ENCODE results near the gene NLGN1. TPM values are rescaled to one million over a fixed set of nuclear protein-coding genes. Genes with fewer than 3 reads are reported as not detected.
"Not testable (repeated sequence)": the region's sequence is repeated elsewhere in the genome, so short reads cannot be mapped to it uniquely, and the experiment has no call there.

Gene NLGN1
- 10 to 100 TPM; 21.6 to 50.7 (median 30.4) TPM for total RNA-seq

GRCh38 chr3:173397161-173398110 is at the start of gene NLGN1:
TSS of gene NLGN1 (plus strand) at chr3:173397744.
- Histone ChIP-seq H3K4me3 (peak within 1 kb of the TSS; percentile 54 to 97 (median 68)), H3K4me1 (peaks cover 0 to 17% (median 0%) of the 10 kb centered on the region in 4 donors), H3K36me3 (no peaks in the 10 kb centered on the region), H3K27me3 (no peaks in the 10 kb centered on the region), H3K27ac (peak within 1 kb of the TSS; percentile 62 to 86 (median 80)), H3K9me3 (no peaks in the 10 kb centered on the region)
- 1% methylated on average over 58 to 70 of the region's 70 CpGs for WGBS, 2 donors
- TF ChIP-seq CTCF (IDR thresholded peaks at IDR 0.05) = peak in 2 of 5 experiments; percentile 18 to 32
- peak in 1 of 2 donors; percentile 47 for TF ChIP-seq POLR2A (IDR thresholded peaks at IDR 0.05)
- no peak for TF ChIP-seq EP300 (IDR thresholded peaks at IDR 0.05)
- DNase-seq (ENCODE audit: low spot score in 2 of 2) = peak; percentile 49 to 50

DNA sequence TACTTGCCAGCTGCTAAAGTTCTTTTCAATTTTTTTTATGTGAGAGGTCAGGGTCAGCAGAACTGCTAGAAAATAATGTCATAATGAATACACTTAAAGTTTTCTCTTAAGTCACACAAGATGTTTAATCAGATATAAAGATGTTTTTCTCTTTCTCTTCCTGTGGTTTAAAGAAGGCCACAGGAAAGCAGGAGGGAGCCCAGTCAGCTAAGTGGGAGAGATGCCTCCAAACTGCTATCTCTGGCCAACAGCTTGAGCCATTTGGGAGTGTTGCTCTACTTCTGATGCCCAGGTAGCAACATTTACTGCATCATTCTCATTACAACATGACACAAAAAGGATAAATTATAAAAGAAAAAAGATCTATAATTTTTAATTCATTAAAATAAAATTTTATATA is 45.7 kb upstream of the NLGN1 start:
- Histone ChIP-seq H3K4me1 (no peaks in the 10 kb centered on the region), H3K27ac (no peak overlapping the region), H3K9me3 (peaks cover 0 to 20% (median 0%) of the 10 kb centered on the region in 4 donors), H3K36me3 (no peaks in the 10 kb centered on the region), H3K4me3 (no peak overlapping the region), H3K27me3 (no peaks in the 10 kb centered on the region)
- TF ChIP-seq EP300 (IDR thresholded peaks at IDR 0.05) = no peak
- TF ChIP-seq CTCF (IDR thresholded peaks at IDR 0.05) = no peak
- no peak for TF ChIP-seq POLR2A (IDR thresholded peaks at IDR 0.05)
- no peak for DNase-seq (ENCODE audit: low spot score in 2 of 2)

GRCh38 chr3:173353137-173353536 is 44.4 kb upstream of the NLGN1 start:
- peaks cover 0 to 20% (median 0%) of the 10 kb centered on the region in 4 donors for H3K9me3 ChIP-seq
- WGBS, 2 donors = 79 to 82% methylated on average over 2 of the region's 2 CpGs
- H3K27ac ChIP-seq; DNase-seq (ENCODE audit: low spot score in 2 of 2); H3K27me3 ChIP-seq; H3K4me1 ChIP-seq; H3K36me3 ChIP-seq; H3K4me3 ChIP-seq: not testable (repeated sequence)

DNA sequence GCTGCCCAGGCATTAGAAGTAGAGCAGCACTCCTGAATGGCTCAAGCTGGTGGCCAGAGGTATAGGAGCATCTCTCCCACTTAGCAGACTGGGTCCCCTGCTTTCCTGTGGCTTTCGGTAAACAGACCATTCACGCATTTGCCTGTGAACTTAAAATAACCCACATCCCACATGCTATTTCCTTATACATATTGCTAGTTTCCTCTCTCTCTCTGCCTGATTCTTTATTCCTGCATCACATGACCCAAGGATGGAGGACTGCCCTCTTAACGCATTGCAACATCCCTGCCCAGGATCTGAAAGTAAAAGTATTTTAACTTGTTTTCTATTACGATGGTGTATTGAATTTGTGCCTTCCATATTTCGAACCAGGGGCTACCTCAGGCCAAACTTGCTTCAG is 43.4 kb upstream of the NLGN1 start:
- 81 to 85% methylated on average over 5 of the region's 5 CpGs for WGBS, 2 donors

DNA sequence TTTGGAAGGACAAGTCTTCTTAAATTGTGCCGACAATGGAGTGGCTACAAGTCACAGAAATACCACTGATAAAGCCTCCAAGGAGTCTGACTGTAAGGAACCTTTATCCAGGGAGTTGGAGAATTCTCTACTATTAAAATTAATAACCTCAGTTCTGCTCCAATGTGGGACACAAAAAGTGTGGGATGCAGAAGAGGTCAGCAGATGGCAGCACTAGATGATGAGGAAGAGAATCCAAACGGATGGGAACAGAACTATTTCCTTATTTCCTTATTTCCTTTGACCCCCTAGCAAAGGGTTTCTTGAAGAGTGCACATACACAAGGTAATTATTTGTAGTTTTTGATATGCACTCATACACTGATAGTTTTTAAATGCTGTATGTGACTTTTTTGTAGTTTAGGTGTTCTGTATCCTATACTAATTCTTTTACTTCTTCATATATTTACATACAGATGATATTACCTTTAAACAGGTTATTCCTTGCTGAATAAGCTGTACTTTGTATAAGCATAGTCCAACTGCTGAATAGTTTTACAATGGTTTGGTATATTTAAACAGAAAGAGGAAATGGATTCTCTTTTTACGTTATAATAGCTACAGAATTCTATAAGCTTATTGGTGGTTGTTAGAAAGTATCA is 25.6 kb upstream of the NLGN1 start:
- TF ChIP-seq CTCF (IDR thresholded peaks at IDR 0.05) (peak; percentile 36 to 65 (median 50)), POLR2A (IDR thresholded peaks at IDR 0.05) (no peak)
- no peaks in the 10 kb centered on the region for H3K27me3 ChIP-seq
- no peak overlapping the region for H3K27ac ChIP-seq
- WGBS, 2 donors = 41 to 50% methylated on average over 3 of the region's 3 CpGs
- no peak overlapping the region for H3K4me3 ChIP-seq
- H3K4me1 ChIP-seq = no peaks in the 10 kb centered on the region
- no peaks in the 10 kb centered on the region for H3K9me3 ChIP-seq
- H3K36me3 ChIP-seq = no peaks in the 10 kb centered on the region
- peak in 1 of 2 donors; percentile 63 for DNase-seq (ENCODE audit: low spot score in 2 of 2)

More for the DNA sequence above, 43.4 kb upstream of the NLGN1 start:
- Histone ChIP-seq H3K36me3 (no peaks in the 10 kb centered on the region), H3K27ac (no peak overlapping the region), H3K9me3 (peaks cover 0 to 20% (median 0%) of the 10 kb centered on the region in 4 donors), H3K27me3 (no peaks in the 10 kb centered on the region), H3K4me1 (no peaks in the 10 kb centered on the region), H3K4me3 (no peak overlapping the region)
- DNase-seq (ENCODE audit: low spot score in 2 of 2) = no peak
- no peak for TF ChIP-seq EP300 (IDR thresholded peaks at IDR 0.05)
- TF ChIP-seq CTCF (IDR thresholded peaks at IDR 0.05) = no peak
